ENCODE measurements around the gene CACNA1I. TPM values are rescaled to one million over a fixed set of nuclear protein-coding genes. Genes with fewer than 3 reads are reported as not detected.
A peak's percentile ranks its signal among the peaks of the same experiment; 100 is the strongest.

CACNA1I gene
- total RNA-seq, 1 donor from 2014 or later = 0.41 TPM

DNA sequence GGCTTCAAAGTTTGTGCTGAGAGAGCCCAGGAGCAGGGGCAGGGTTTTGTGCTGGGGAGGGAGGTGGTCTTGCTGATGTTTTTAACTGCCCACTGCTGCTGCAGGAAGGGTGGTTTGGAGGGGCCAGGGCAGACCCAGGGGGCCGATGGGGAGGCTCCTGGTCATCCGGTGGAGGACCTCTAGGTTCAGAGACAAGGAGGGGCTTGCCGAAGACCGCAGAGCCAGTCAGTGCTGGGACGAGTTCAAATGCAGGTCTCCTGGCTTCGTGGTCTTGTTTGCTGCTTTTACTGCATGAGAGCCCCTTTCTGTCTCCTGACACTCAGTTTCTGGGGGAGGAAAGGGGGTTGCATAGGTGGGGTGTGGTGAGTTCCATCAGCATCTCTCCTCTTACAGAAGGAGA lies 26.0 kb downstream of the CACNA1I start:
- H3K4me1 Mint-ChIP-seq (ENCODE audit: low read depth) = peaks cover 10% of the 10 kb centered on the region
- no peak overlapping the region for H3K4me3 Mint-ChIP-seq (ENCODE audit: low read depth)
- no peaks in the 10 kb centered on the region for H3K9me3 Mint-ChIP-seq (ENCODE audit: low read depth)
- peaks cover 50% of the 10 kb centered on the region for H3K27me3 Mint-ChIP-seq
- TF ChIP-seq CTCF (IDR thresholded peaks at IDR 0.05; ENCODE audit: unreplicated experiment) = no peak
- no peaks in the 10 kb centered on the region for H3K36me3 Mint-ChIP-seq (ENCODE audit: insufficient read depth)
- no peak overlapping the region for H3K27ac Mint-ChIP-seq
- DNase-seq (ENCODE audit: low spot score, unreplicated experiment) = no peak

- no peak overlapping the region for H3K4me3 Mint-ChIP-seq (ENCODE audit: low read depth)
- no peaks in the 10 kb centered on the region for H3K36me3 Mint-ChIP-seq (ENCODE audit: insufficient read depth)
- H3K27me3 Mint-ChIP-seq = peaks cover 53% of the 10 kb centered on the region
- H3K27ac Mint-ChIP-seq = no peak overlapping the region
- TF ChIP-seq CTCF (IDR thresholded peaks at IDR 0.05; ENCODE audit: unreplicated experiment) = no peak
- H3K9me3 Mint-ChIP-seq (ENCODE audit: low read depth) = no peaks in the 10 kb centered on the region
- DNase-seq (ENCODE audit: low spot score, unreplicated experiment) = no peak
- H3K4me1 Mint-ChIP-seq (ENCODE audit: low read depth) = peaks cover 5% of the 10 kb centered on the region
Observed at GRCh38 chr22:39597236-39597869, 26.8 kb downstream of the CACNA1I start.

DNA sequence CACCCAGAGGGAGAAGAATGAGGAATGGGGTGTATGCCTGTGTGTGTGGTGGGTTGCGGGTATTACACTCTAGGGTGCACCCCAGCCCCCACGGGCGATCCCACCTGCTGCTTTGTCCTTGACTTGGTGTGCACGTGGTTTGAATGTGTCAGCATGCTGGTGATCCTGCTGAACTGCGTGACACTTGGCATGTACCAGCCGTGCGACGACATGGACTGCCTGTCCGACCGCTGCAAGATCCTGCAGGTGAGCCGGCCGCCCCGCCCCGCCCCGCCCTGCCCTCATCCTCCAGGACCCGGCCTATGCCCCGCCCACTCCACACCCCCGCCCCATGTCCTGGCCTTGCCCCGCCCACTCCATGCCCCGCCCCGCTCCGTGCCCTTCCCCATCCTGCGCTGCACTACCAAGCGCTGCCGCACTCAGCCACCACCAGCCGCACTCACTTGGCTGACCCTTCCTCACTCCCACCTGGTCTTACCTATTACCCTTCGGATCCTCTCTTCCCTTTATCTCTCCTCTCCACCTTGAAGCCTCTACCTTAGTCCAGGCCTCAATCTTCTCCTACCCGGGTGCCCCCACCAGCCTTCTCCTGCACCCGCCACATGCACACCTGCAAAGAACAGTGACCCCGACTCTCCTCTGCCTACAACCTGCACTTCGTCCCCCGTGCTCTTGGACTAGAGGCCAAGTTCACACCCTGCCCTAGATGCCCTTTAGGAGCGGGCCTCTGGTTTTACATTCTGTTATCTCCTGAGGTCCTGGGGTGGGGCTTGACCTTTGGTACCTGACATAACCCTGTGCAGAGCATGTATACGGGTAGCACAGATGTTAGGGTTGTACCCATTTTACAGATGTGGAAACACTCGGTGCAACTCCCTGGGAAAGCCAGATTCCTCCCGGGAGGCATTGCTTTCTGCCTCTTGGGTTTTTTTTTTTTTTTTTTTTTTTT lies 27.7 kb downstream of the CACNA1I start:
- Mint-ChIP-seq H3K27me3 (peaks cover 58% of the 10 kb centered on the region), H3K4me3 (ENCODE audit: low read depth) (no peak overlapping the region), H3K9me3 (ENCODE audit: low read depth) (peaks cover 3% of the 10 kb centered on the region), H3K27ac (peak overlapping the region; percentile 76), H3K4me1 (ENCODE audit: low read depth) (peaks cover 3% of the 10 kb centered on the region), H3K36me3 (ENCODE audit: insufficient read depth) (no peaks in the 10 kb centered on the region)
- peak; percentile 68 for DNase-seq (ENCODE audit: low spot score, unreplicated experiment)
- peak; percentile 7 for TF ChIP-seq CTCF (IDR thresholded peaks at IDR 0.05; ENCODE audit: unreplicated experiment)

GRCh38 chr22:39600491-39601179 lies 30.1 kb downstream of the CACNA1I start:
- DNase-seq (ENCODE audit: low spot score, unreplicated experiment) = no peak
- Mint-ChIP-seq H3K36me3 (ENCODE audit: insufficient read depth) (no peaks in the 10 kb centered on the region), H3K9me3 (ENCODE audit: low read depth) (peaks cover 3% of the 10 kb centered on the region), H3K27ac (no peak overlapping the region), H3K27me3 (peaks cover 54% of the 10 kb centered on the region), H3K4me3 (ENCODE audit: low read depth) (no peak overlapping the region), H3K4me1 (ENCODE audit: low read depth) (peaks cover 3% of the 10 kb centered on the region)
- no peak for TF ChIP-seq CTCF (IDR thresholded peaks at IDR 0.05; ENCODE audit: unreplicated experiment)

DNA sequence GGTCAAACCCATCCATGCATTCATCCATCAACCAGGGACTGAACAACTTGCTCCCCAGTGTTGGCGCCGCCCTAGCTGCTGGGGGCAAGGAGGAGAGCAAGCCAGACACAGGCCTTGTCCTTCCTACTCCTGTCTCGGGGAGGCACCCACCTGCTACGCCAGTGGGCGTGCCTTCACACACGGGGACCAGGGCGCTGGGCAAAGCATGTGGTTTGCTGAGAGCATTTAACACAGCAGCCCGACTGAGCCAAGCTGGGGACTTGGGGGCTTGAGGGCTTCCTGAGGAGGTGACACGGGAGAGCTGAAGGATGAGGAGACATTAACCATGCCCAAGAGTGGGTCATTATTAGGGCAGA lies 30.6 kb downstream of the CACNA1I start:
- H3K36me3 Mint-ChIP-seq (ENCODE audit: insufficient read depth) = no peaks in the 10 kb centered on the region
- DNase-seq (ENCODE audit: low spot score, unreplicated experiment) = no peak
- no peak overlapping the region for H3K27ac Mint-ChIP-seq
- no peak overlapping the region for H3K4me3 Mint-ChIP-seq (ENCODE audit: low read depth)
- TF ChIP-seq CTCF (IDR thresholded peaks at IDR 0.05; ENCODE audit: unreplicated experiment) = no peak
- H3K4me1 Mint-ChIP-seq (ENCODE audit: low read depth) = peaks cover 3% of the 10 kb centered on the region
- H3K27me3 Mint-ChIP-seq = peaks cover 51% of the 10 kb centered on the region
- H3K9me3 Mint-ChIP-seq (ENCODE audit: low read depth) = peaks cover 3% of the 10 kb centered on the region

All from progenitor cell of endocrine pancreas (in vitro differentiated cells).